Measurements from ENCODE around the gene CDC73. TPM values are rescaled to one million over a fixed set of nuclear protein-coding genes. Genes with fewer than 3 reads are reported as not detected.

CDC73 gene
- total RNA-seq, 4 donors from 2014 or later: 26.2 to 208 (median 54.6) TPM

DNA sequence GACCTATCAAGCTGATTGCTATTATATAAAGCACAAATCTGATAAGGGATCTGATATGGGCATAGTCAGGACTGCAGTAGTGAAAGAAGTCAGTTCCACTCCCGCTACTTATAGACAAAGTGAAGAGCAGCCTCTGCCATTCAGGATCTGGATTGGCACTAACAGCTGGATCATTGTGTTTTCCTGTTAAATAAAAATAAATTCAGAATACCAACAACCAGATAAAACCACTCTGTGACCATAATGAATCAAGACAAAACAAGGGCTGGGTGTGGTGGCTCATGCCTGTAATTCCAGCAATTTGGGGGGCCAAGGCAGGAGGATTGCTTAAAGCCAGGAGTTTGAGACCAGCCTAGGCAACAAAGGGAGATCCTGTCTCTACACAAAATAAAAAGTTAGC, 11.6 kb upstream of the CDC73 start:
- TF ChIP-seq EP300 (IDR thresholded peaks at IDR 0.05; ENCODE audit: low read depth) (no peak), POLR2A (IDR thresholded peaks at IDR 0.05) (no peak), POLR2AphosphoS5 (IDR thresholded peaks at IDR 0.05) (no peak), CTCF (IDR thresholded peaks at IDR 0.05) (no peak)
- no peak for DNase-seq
- Histone ChIP-seq H3K27ac (no peak overlapping the region), H3K36me3 (no peaks in the 10 kb centered on the region), H3K4me3 (no peak overlapping the region), H3K9me3 (no peaks in the 10 kb centered on the region), H3K27me3 (no peaks in the 10 kb centered on the region), H3K4me1 (peaks cover 0 to 11% (median 0%) of the 10 kb centered on the region in 4 donors)
- 89 to 96% methylated on average over 1 of the region's 1 CpG for WGBS, 2 donors (ENCODE audit: low coverage in 1 of 2)
- intact Hi-C loops (cut with DNase I; ENCODE audit: low total_unique reads): no loop called here
- in situ Hi-C loops (cut with MboI; ENCODE audit: low pct_ligation_motif_present in 1 of 4, low pct_unique_long_range_greater_than_20kb in 1 of 4, low sequenced_read_pairs in 3 of 4): loop anchor here in 1 of 4 donors (25.0 kb wide), 1 partner anchor 298 kb away; the partner anchor contains the start of gene RGS2

- in situ Hi-C loops (cut with MboI; ENCODE audit: low pct_ligation_motif_present in 1 of 4, low pct_unique_long_range_greater_than_20kb in 1 of 4, low sequenced_read_pairs in 3 of 4) (loop anchor here in 1 of 4 donors (25.0 kb wide), 1 partner anchor 299 kb away; the partner anchor contains the start of gene RGS2), intact Hi-C loops (cut with DNase I; ENCODE audit: low total_unique reads) (no loop called here)
- H3K36me3 ChIP-seq: no peaks in the 10 kb centered on the region
- H3K4me1 ChIP-seq: peaks cover 0 to 7% (median under 1%) of the 10 kb centered on the region in 4 donors
- TF ChIP-seq EP300 (IDR thresholded peaks at IDR 0.05; ENCODE audit: low read depth) (no peak), POLR2AphosphoS5 (IDR thresholded peaks at IDR 0.05) (no peak), CTCF (IDR thresholded peaks at IDR 0.05) (no peak), POLR2A (IDR thresholded peaks at IDR 0.05) (no peak)
- no peak for DNase-seq
- no peak overlapping the region for H3K4me3 ChIP-seq
- 90 to 92% methylated on average over 3 of the region's 3 CpGs for WGBS, 2 donors (ENCODE audit: low coverage in 1 of 2)
- H3K27ac ChIP-seq: peak overlapping the region in 1 of 4 donors; percentile 57
- H3K9me3 ChIP-seq: no peaks in the 10 kb centered on the region
- H3K27me3 ChIP-seq: no peaks in the 10 kb centered on the region
These were observed 11.0 kb upstream of the CDC73 start for GRCh38 chr1:193110864-193111263.

DNA sequence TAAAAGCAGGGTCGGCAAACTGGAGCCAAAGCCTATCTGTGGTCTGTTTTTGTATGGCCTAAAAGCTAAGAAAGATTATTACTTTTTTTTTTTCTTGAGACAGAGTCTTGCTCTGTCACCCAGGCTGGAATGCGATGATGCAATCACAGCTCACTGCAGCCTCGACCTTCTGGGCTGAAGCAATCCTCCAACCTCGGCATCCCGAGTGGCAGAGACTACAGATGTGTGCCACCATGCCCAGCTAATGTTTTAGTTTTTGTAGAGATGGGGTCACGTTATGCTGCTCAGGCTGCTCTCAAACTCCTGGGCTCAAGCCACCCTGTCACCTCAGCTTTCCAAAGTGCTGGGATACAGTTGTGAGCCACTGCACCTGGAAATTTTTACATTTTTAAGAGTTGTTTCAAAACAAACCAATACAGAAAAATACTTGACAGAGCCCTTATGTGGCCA, 10.2 kb upstream of the CDC73 start:
- Histone ChIP-seq H3K36me3 (no peaks in the 10 kb centered on the region), H3K27me3 (no peaks in the 10 kb centered on the region), H3K27ac (peak overlapping the region; percentile 28 to 57 (median 46)), H3K9me3 (no peaks in the 10 kb centered on the region), H3K4me1 (peaks cover 0 to 6% (median 2%) of the 10 kb centered on the region in 4 donors), H3K4me3 (no peak overlapping the region)
- WGBS, 2 donors (ENCODE audit: low coverage in 1 of 2): 30 to 48% methylated on average over 3 to 6 of the region's 6 CpGs
- no peak for TF ChIP-seq POLR2AphosphoS5 (IDR thresholded peaks at IDR 0.05)
- TF ChIP-seq POLR2A (IDR thresholded peaks at IDR 0.05): no peak
- no peak for TF ChIP-seq CTCF (IDR thresholded peaks at IDR 0.05)
- no peak for TF ChIP-seq EP300 (IDR thresholded peaks at IDR 0.05; ENCODE audit: low read depth)
- in situ Hi-C loops (cut with MboI; ENCODE audit: low pct_ligation_motif_present in 1 of 4, low pct_unique_long_range_greater_than_20kb in 1 of 4, low sequenced_read_pairs in 3 of 4) (loop anchor here in 1 of 4 donors (25.0 kb wide), 1 partner anchor 299 kb away; the partner anchor contains the start of gene RGS2), intact Hi-C loops (cut with DNase I; ENCODE audit: low total_unique reads) (no loop called here)
- peak; percentile 43 for DNase-seq

DNA sequence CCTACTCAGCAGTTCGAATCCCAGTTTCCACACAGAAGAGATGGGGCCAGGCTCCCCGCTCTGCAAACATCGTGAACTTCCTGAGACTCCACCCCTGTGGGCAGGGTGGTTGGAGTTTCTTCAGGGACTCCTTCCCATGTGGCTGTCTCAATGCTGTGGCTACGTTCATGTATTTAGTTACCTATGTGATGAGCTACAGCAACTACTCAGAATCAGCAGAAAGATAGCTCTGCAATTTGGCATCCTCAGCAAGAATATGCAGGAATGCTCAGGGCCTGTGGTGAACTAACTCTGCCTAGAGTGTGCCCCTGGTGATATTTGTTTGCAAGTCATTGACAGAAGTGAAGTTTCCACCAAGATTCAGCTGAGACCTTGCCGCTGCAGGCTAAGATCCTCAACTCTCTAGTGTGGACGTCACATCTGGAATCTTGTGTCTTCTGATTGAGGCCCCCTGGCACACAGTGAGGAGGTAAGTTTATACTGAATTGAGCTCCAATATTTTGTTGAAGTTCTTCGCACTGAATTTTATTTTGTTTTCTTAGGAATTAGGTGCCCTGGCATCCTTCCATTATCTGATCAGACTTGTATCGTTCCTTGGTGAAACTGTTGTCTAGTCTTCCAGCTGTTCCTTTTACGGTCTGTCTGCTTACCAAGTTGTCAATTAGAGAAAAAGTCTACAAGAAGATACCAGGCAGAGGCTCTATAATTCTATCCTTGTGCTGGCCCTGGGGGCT, 8.4 kb upstream of the CDC73 start:
- 48 to 73% methylated on average over 4 to 9 of the region's 9 CpGs for WGBS, 2 donors (ENCODE audit: low coverage in 1 of 2)
- H3K36me3 ChIP-seq: no peaks in the 10 kb centered on the region
- TF ChIP-seq POLR2AphosphoS5 (IDR thresholded peaks at IDR 0.05) (no peak), POLR2A (IDR thresholded peaks at IDR 0.05) (no peak), CTCF (IDR thresholded peaks at IDR 0.05) (no peak), EP300 (IDR thresholded peaks at IDR 0.05; ENCODE audit: low read depth) (no peak)
- H3K9me3 ChIP-seq: no peaks in the 10 kb centered on the region
- intact Hi-C loops (cut with DNase I; ENCODE audit: low total_unique reads): no loop called here
- DNase-seq: no peak
- in situ Hi-C loops (cut with MboI; ENCODE audit: low pct_ligation_motif_present in 1 of 4, low pct_unique_long_range_greater_than_20kb in 1 of 4, low sequenced_read_pairs in 3 of 4): loop anchor here in 1 of 4 donors (25.0 kb wide), 1 partner anchor 301 kb away; the partner anchor contains the start of gene RGS2
- peaks cover 0 to 6% (median 2%) of the 10 kb centered on the region in 4 donors for H3K4me1 ChIP-seq
- H3K27me3 ChIP-seq: no peaks in the 10 kb centered on the region
- no peak overlapping the region for H3K4me3 ChIP-seq
- no peak overlapping the region for H3K27ac ChIP-seq

All from transverse colon (tissue), 4 donors.